Adrenal gland (tissue), 12 donors: ENCODE results near the gene OSBP2. TPM values are rescaled to one million over a fixed set of nuclear protein-coding genes. Genes with fewer than 3 reads are reported as not detected.

Experiments used
- DNase-seq, 7 donors: peaks; one replicate each; pipeline ENCODE4 v3.0.0-alpha.2; 2019 to 2020
- H3K27ac ChIP-seq, 5 donors: fragments of 200-600 bp; sonication (generic) in 4 of 5; 1 replicate in 3 of 5; 2 replicates in 2 of 5; pipeline versions ENCODE4 v1.5.1 to v1.8.0; 2016 to 2020; ENCODE audit warnings: mild to moderate bottlenecking in 1 of 5
- H3K27me3 ChIP-seq: fragments of 200-600 bp; 2 replicates; pipeline ENCODE4 v1.8.0; 2021
- H3K36me3 ChIP-seq, 2 donors: fragments of 200-600 bp; replicated peaks in 1 of 2; 1 replicate in 1 of 2; 2 replicates in 1 of 2; pipeline versions ENCODE4 v1.5.1 to v1.8.0; 2018 to 2022
- H3K4me1 ChIP-seq, 2 donors: fragments of 200-600 bp; replicated peaks in 1 of 2; 1 replicate in 1 of 2; 2 replicates in 1 of 2; pipeline versions ENCODE4 v1.5.1 to v1.8.0; 2018 to 2021
- H3K4me3 ChIP-seq, 4 donors: fragments of 200-600 bp; sonication (generic) in 3 of 4; one replicate each; pipeline ENCODE4 v1.5.1; 2016 to 2018
- H3K9me3 ChIP-seq, 3 donors: fragments of 200-600 bp; sonication (generic) in 1 of 3; replicated peaks in 1 of 3; 1 replicate in 2 of 3; 2 replicates in 1 of 3; pipeline versions ENCODE4 v1.5.1 to v1.8.0; 2016 to 2021
- POLR2A ChIP-seq, 2 donors: fragments of 450-650 bp; IDR thresholded peaks; one replicate each; pipeline ENCODE4 v1.6.1; 2017; ENCODE audit warnings: antibody characterized with exemption in 2 of 2, mild to moderate bottlenecking in 2 of 2, moderate library complexity in 1 of 2
- WGBS, 4 donors: extraction: QIAGEN DNeasy Blood & Tissue Kit in 2 of 4; methylation state at CpG; one replicate each; pipeline versions ENCODE4 v1.1.5 to v1.1.7; 2013 to 2017; 5-methylcytosine and 5-hydroxymethylcytosine counted together
- intact Hi-C, 2 donors: fragments of 100-400 bp; cut with DNase I; formaldehyde crosslinking; loops; one replicate each; pipeline versions ENCODE4 v1.14.1 to v1.15.0; 2022 to 2023
- polyA plus RNA-seq, 3 donors: library from polyadenylated mRNA; stranded (reverse); fragments of 200-250 nt in 2 of 3; fragments of 350-450 nt in 1 of 3; fragmentation: Illumina TruSeq in 1 of 3; extraction: RNeasy Lipid Tissue Mini Kit (QIAGEN cat#74804) in 1 of 3; gene quantifications; one replicate each; pipeline ENCODE4 v1.2.3, GENCODE V29; 2013 to 2014
- total RNA-seq, 9 donors: library from RNA; depleted of rRNA in 4 of 9; stranded (reverse); fragments of >200 nt in 4 of 9; fragments of 120-200 nt in 1 of 9; fragmentation: NEBNext Ultra II Directional in 1 of 9; extraction: Animal tissue kit (Norgen Biotek cat#: 25700) in 1 of 9; gene quantifications; one replicate each; pipeline versions ENCODE4 v1.1.0 to v1.2.4, GENCODE V29; 2013 to 2023
- TF ChIP-seq, protein P1 (sequence below), 6 experiments: fragments of 450-650 bp in 4 of 6; fragments of 200-600 bp in 2 of 6; sonication (generic) in 1 of 6; IDR thresholded peaks; 1 replicate in 5 of 6; 2 replicates in 1 of 6; pipeline versions ENCODE4 v1.5.1 to v1.8.0; 2016 to 2021; ENCODE audit warnings: antibody characterized with exemption in 6 of 6, mild to moderate bottlenecking in 2 of 6, moderate library complexity in 1 of 6
- donor health status: healthy with polysubstance abuse.
- donor health status: Bipolar disorder and iron deficiency.
- donor health status: DM: yes; HTN: yes; CAD: no.
- donor health status: DM: no; HTN: no; CAD: no.
- donor health status: DM: no; HTN: no; CAD: no.
- donor health status: DM: yes; HTN: yes; CAD: no.

The OSBP2 gene
- total and polyA plus RNA-seq, 12 donors: 7.3 to 35.6 (median 19.7) TPM

DNA sequence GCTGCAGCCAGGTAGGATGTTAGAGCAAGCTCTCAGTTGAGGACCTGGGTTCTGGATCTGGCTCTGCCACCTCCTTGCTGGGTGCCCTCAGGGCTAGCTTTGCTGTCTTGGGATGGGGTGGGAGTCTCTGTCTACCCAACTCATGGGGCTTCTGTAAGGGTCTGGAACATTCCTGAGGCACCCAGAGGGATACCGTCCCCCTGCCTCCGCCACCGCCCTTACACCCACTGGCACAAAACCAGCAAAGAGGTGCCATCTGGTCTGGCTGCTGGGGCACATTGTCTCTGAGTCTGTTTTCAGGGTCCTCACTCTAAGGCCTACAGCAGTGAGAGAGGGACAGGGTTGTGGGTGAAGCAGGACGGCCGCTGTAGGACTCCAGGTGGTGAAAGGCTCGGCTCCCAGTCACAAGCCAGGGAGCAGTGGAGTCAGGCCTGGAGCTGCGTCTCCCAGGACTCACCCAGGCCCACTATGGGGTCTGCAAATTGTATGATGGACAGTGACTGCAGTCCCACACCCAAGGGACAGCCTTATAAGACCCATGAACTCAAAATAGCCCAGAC lies 189.0 kb downstream of the OSBP2 start:
- TF ChIP-seq, protein P1, sequence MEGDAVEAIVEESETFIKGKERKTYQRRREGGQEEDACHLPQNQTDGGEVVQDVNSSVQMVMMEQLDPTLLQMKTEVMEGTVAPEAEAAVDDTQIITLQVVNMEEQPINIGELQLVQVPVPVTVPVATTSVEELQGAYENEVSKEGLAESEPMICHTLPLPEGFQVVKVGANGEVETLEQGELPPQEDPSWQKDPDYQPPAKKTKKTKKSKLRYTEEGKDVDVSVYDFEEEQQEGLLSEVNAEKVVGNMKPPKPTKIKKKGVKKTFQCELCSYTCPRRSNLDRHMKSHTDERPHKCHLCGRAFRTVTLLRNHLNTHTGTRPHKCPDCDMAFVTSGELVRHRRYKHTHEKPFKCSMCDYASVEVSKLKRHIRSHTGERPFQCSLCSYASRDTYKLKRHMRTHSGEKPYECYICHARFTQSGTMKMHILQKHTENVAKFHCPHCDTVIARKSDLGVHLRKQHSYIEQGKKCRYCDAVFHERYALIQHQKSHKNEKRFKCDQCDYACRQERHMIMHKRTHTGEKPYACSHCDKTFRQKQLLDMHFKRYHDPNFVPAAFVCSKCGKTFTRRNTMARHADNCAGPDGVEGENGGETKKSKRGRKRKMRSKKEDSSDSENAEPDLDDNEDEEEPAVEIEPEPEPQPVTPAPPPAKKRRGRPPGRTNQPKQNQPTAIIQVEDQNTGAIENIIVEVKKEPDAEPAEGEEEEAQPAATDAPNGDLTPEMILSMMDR (IDR thresholded peaks at IDR 0.05): no peak
- no peak for TF ChIP-seq POLR2A (IDR thresholded peaks at IDR 0.05)
- H3K36me3 ChIP-seq: no peaks in the 10 kb centered on the region
- 93 to 97% (median 94%) methylated on average over 2 to 7 of the region's 7 CpGs for WGBS, 4 donors
- no peaks in the 10 kb centered on the region for H3K9me3 ChIP-seq
- no peak overlapping the region for H3K4me3 ChIP-seq
- DNase-seq: peak in 1 of 7 donors; percentile 12
- H3K27ac ChIP-seq: no peak overlapping the region
- intact Hi-C loops: no loop called here
- H3K4me1 ChIP-seq: peaks cover 12 to 23% of the 10 kb centered on the region in 2 donors
- H3K27me3 ChIP-seq: no peaks in the 10 kb centered on the region

GRCh38 chr22:30884211-30885000 lies 189.7 kb downstream of the OSBP2 start:
- Histone ChIP-seq H3K27me3 (no peaks in the 10 kb centered on the region), H3K36me3 (no peaks in the 10 kb centered on the region), H3K27ac (no peak overlapping the region), H3K4me3 (no peak overlapping the region), H3K4me1 (peaks cover 12 to 19% of the 10 kb centered on the region in 2 donors), H3K9me3 (no peaks in the 10 kb centered on the region)
- TF ChIP-seq, protein P1 (IDR thresholded peaks at IDR 0.05): no peak
- no peak for TF ChIP-seq POLR2A (IDR thresholded peaks at IDR 0.05)
- WGBS, 4 donors: 17 to 92% (median 91%) methylated on average over 1 to 18 of the region's 18 CpGs
- peak in 1 of 7 donors; percentile 9 for DNase-seq
- intact Hi-C loops: no loop called here

DNA sequence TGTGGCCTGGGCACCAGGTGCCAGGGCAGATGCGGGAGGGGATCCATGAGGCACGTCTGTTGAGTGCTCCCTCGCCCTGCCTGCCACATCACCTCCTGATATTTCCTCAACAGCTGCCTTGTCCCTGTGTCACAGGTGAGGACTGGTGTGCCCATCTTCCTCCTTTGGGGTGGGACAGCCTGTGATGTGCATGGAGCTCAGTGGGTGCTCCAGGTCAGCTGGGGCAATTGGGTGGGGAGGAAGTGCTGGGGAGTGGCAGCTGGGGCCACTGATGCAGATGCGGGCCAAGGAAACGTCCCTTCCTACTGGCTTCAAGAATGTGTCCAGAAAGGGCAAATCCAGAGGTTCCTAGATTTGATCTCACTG lies 190.3 kb downstream of the OSBP2 start:
- H3K36me3 ChIP-seq: no peaks in the 10 kb centered on the region
- TF ChIP-seq, protein P1 (IDR thresholded peaks at IDR 0.05): no peak
- TF ChIP-seq POLR2A (IDR thresholded peaks at IDR 0.05): no peak
- no peak overlapping the region for H3K4me3 ChIP-seq
- H3K27ac ChIP-seq: no peak overlapping the region
- DNase-seq: peak in 1 of 7 donors; percentile 4
- no peaks in the 10 kb centered on the region for H3K9me3 ChIP-seq
- H3K4me1 ChIP-seq: peaks cover 12 to 18% of the 10 kb centered on the region in 2 donors
- H3K27me3 ChIP-seq: no peaks in the 10 kb centered on the region
- intact Hi-C loops: no loop called here
- 88 to 93% (median 90%) methylated on average over 5 of the region's 5 CpGs; no CpG with 5 or more reads in 1 of the 4 donors for WGBS, 4 donors

DNA sequence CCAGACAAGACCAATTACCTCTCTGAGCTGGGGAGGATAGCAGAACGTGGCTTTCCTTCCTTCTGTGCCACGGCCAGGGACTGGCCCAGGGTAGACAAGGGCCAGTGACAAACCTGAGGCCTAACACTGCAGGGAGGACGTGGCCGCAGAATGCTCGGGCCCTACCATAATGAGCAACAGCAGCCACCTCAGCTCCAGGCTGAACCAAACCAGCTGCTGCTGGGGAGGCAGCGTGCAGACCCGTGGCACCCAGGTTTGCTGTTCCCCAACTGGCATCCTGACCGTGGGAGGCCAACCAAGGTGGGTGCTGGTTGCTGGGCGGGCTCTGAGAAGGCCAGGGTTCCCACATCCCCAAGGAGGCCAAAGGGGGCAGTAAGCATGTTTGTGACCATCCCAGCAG lies 190.9 kb downstream of the OSBP2 start:
- intact Hi-C loops: no loop called here
- 89 to 98% (median 93%) methylated on average over 5 to 9 of the region's 9 CpGs for WGBS, 4 donors
- DNase-seq: peak in 3 of 7 donors; percentile 2 to 13 (median 3)
- no peak for TF ChIP-seq POLR2A (IDR thresholded peaks at IDR 0.05)
- TF ChIP-seq, protein P1 (IDR thresholded peaks at IDR 0.05): no peak
- Histone ChIP-seq H3K36me3 (no peaks in the 10 kb centered on the region), H3K9me3 (no peaks in the 10 kb centered on the region), H3K27me3 (no peaks in the 10 kb centered on the region), H3K4me1 (peaks cover 12 to 18% of the 10 kb centered on the region in 2 donors), H3K4me3 (no peak overlapping the region), H3K27ac (no peak overlapping the region)
